ENCODE measurements around the gene DCLK2. TPM values are rescaled to one million over a fixed set of nuclear protein-coding genes. Genes with fewer than 3 reads are reported as not detected.

DCLK2 gene
- total and polyA plus RNA-seq, 9 donors, result 4.4 to 9.8 (median 7.2) TPM

DNA sequence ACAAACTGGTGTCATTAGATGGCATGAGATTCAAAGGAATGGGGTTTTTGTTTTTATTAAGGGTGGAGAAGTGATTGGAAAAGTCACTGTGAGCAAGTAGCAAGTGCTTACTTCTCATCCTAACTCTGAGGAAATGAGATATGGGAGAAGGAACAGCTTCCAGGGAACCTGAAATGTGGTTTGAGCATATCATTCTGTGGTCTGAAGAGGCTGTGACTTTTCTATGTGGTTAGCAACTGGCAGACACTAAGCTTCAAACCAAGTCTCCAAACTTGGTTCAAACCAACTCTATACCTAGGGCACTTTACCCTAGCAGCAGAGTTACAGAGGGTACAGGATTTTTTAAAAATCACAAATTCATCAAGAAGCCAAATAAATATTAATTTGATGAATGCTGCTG lies 58.2 kb downstream of the DCLK2 start:
- no peak for DNase-seq
- no peaks in the 10 kb centered on the region for H3K27me3 ChIP-seq
- H3K4me3 ChIP-seq, result no peak overlapping the region
- H3K4me1 ChIP-seq (ENCODE audit: insufficient read depth), result no peaks in the 10 kb centered on the region
- no peak for TF ChIP-seq POLR2A (IDR thresholded peaks at IDR 0.05)
- TF ChIP-seq EP300 (IDR thresholded peaks at IDR 0.05), result no peak
- TF ChIP-seq, protein P1, sequence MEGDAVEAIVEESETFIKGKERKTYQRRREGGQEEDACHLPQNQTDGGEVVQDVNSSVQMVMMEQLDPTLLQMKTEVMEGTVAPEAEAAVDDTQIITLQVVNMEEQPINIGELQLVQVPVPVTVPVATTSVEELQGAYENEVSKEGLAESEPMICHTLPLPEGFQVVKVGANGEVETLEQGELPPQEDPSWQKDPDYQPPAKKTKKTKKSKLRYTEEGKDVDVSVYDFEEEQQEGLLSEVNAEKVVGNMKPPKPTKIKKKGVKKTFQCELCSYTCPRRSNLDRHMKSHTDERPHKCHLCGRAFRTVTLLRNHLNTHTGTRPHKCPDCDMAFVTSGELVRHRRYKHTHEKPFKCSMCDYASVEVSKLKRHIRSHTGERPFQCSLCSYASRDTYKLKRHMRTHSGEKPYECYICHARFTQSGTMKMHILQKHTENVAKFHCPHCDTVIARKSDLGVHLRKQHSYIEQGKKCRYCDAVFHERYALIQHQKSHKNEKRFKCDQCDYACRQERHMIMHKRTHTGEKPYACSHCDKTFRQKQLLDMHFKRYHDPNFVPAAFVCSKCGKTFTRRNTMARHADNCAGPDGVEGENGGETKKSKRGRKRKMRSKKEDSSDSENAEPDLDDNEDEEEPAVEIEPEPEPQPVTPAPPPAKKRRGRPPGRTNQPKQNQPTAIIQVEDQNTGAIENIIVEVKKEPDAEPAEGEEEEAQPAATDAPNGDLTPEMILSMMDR (IDR thresholded peaks at IDR 0.05), result no peak
- H3K27ac ChIP-seq, result no peak overlapping the region
- no peaks in the 10 kb centered on the region for H3K36me3 ChIP-seq
- intact Hi-C loops (cut with DNase I), result no loop called here
- H3K9me3 ChIP-seq, result no peaks in the 10 kb centered on the region

DNA sequence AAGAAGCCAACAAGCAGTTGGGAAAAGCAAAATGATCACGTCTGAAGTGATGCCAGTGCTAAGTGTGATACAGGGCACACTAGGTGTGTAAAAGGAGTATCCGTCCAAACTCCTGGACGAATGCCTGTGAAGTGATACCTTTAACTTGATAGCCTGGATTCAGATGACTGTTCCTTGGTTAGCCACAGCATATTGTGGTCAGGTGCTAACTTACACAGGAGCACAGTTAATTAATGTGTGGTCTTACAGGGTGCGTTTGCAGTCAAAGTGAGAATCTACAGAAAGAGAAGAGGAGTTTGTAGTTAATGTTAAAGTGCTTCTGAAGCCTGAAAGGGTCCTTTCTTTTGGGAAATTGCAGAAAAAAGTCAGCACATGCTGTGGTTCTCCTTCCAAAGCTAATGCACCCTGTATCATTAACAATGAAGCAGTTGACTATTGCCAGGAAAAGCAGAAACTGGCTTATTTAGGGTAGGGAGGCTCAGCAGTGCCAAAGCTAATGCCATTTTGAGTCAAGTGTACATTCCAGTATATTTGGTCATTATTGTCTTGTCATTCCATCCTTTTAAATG lies 61.1 kb downstream of the DCLK2 start:
- no peak for DNase-seq
- Histone ChIP-seq H3K9me3 (no peaks in the 10 kb centered on the region), H3K27me3 (no peaks in the 10 kb centered on the region), H3K4me1 (ENCODE audit: insufficient read depth) (no peaks in the 10 kb centered on the region), H3K4me3 (no peak overlapping the region), H3K36me3 (no peaks in the 10 kb centered on the region), H3K27ac (no peak overlapping the region)
- intact Hi-C loops (cut with DNase I), result no loop called here
- TF ChIP-seq POLR2A (IDR thresholded peaks at IDR 0.05), result no peak
- TF ChIP-seq EP300 (IDR thresholded peaks at IDR 0.05), result no peak
- TF ChIP-seq, protein P1 (IDR thresholded peaks at IDR 0.05), result no peak
- 88 to 95% (median 89%) methylated on average over 4 of the region's 4 CpGs for WGBS, 3 donors

DNA sequence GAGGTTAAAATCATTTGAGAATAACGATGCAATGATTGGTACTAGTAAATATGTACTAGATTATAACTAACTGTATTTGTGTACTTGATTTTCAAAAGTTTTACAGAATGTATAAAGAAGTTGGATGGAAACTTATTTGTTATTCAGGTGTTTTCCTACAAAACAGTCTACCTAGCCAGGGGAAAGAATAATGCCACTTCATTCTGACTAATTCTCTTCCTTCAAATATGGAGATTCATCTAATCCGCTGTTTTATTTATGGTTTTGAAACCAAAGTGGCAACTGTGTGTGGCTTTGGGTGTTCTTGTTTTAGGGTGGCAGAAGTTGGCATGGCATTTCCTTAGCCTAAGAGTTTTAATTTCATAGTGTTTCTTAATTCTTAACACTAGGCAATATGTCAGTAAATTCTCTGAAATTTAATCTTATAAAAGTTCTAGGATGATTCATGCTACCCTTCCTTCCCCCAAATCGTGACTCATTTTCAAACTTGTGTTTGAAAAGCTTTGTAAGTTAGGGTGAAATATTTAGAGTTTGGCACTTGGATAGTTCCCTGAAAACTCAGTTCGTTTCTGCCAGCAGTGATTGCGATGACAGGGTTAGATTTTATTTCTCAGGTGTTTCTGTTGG lies 62.6 kb downstream of the DCLK2 start:
- Histone ChIP-seq H3K27me3 (no peaks in the 10 kb centered on the region), H3K27ac (no peak overlapping the region), H3K4me3 (no peak overlapping the region), H3K9me3 (no peaks in the 10 kb centered on the region), H3K36me3 (no peaks in the 10 kb centered on the region), H3K4me1 (ENCODE audit: insufficient read depth) (no peaks in the 10 kb centered on the region)
- WGBS, 3 donors, result 42 to 53% (median 47%) methylated on average over 5 of the region's 5 CpGs
- TF ChIP-seq, protein P1 (IDR thresholded peaks at IDR 0.05), result no peak
- TF ChIP-seq EP300 (IDR thresholded peaks at IDR 0.05) (no peak), POLR2A (IDR thresholded peaks at IDR 0.05) (no peak)
- no peak for DNase-seq
- intact Hi-C loops (cut with DNase I), result no loop called here

DNA sequence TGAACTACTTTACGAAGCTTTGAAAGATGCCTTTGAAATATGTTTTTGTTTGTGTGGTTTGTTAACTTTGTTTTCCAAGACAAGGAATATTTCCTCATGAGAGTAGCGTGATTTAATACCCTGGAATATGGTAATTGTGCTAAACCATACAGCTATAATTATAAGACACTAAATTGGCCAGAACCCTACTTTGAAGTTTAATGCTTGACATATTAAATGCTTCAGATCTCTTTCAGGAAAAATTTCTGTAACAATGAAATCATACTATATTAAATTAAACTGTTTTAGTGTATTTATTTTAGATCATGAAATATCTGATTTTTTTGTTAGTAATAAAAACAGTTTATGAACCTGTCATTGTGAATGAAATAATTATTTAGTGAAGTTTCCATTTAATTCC lies 63.5 kb downstream of the DCLK2 start:
- Histone ChIP-seq H3K9me3 (no peaks in the 10 kb centered on the region), H3K4me3 (no peak overlapping the region), H3K36me3 (no peaks in the 10 kb centered on the region), H3K27ac (no peak overlapping the region), H3K4me1 (ENCODE audit: insufficient read depth) (no peaks in the 10 kb centered on the region), H3K27me3 (no peaks in the 10 kb centered on the region)
- TF ChIP-seq EP300 (IDR thresholded peaks at IDR 0.05) (no peak), POLR2A (IDR thresholded peaks at IDR 0.05) (no peak)
- TF ChIP-seq, protein P1 (IDR thresholded peaks at IDR 0.05), result no peak
- DNase-seq, result no peak
- 39 to 66% (median 50%) methylated on average over 2 of the region's 2 CpGs for WGBS, 3 donors
- intact Hi-C loops (cut with DNase I), result no loop called here

Data from ovary (tissue), 9 donors.